IPS-18a (cell line): Measurements from ENCODE around the gene PRKAG1.

Source experiments
- H3K27ac ChIP-seq: one replicate; pipeline ENCODE4 v1.5.1; 2013; ENCODE audit warnings: low read length
- H3K27me3 ChIP-seq: one replicate; pipeline ENCODE4 v1.6.1; 2013; ENCODE audit warnings: mild to moderate bottlenecking, low read length; ENCODE audit not compliant: control insufficient read depth, insufficient read depth
- H3K36me3 ChIP-seq: one replicate; pipeline ENCODE4 v1.6.1; 2013; ENCODE audit warnings: low read depth, low read length; ENCODE audit not compliant: control insufficient read depth
- H3K4me1 ChIP-seq: one replicate; pipeline ENCODE4 v1.6.1; 2013; ENCODE audit warnings: low read depth, low read length; ENCODE audit not compliant: control insufficient read depth
- H3K4me3 ChIP-seq: one replicate; pipeline ENCODE4 v1.5.1; 2013; ENCODE audit warnings: low read length
- H3K9ac ChIP-seq: one replicate; pipeline ENCODE4 v1.6.1; 2013; ENCODE audit warnings: mild to moderate bottlenecking, low read length, moderate library complexity
- H3K9me3 ChIP-seq: one replicate; pipeline ENCODE4 v1.6.1; 2013; ENCODE audit warnings: low read depth, low read length; ENCODE audit not compliant: control insufficient read depth

Gene PRKAG1

GRCh38 chr12:48996794-48997718 is 21.5 kb downstream of the PRKAG1 start:
- Histone ChIP-seq H3K4me1 (no peaks in the 10 kb centered on the region), H3K9me3 (no peaks in the 10 kb centered on the region), H3K9ac (no peak overlapping the region), H3K36me3 (no peaks in the 10 kb centered on the region), H3K27ac (no peak overlapping the region), H3K27me3 (peaks cover 87% of the 10 kb centered on the region), H3K4me3 (peak overlapping the region; percentile 52)

GRCh38 chr12:48995086-48995879 is 23.3 kb downstream of the PRKAG1 start:
- H3K27me3 ChIP-seq: peaks cover 75% of the 10 kb centered on the region
- H3K9me3 ChIP-seq: no peaks in the 10 kb centered on the region
- no peak overlapping the region for H3K4me3 ChIP-seq
- H3K27ac ChIP-seq: no peak overlapping the region
- peaks cover 6% of the 10 kb centered on the region for H3K4me1 ChIP-seq
- no peak overlapping the region for H3K9ac ChIP-seq
- H3K36me3 ChIP-seq: no peaks in the 10 kb centered on the region

- Histone ChIP-seq H3K9ac (no peak overlapping the region), H3K4me1 (peaks cover 6% of the 10 kb centered on the region), H3K36me3 (no peaks in the 10 kb centered on the region), H3K4me3 (no peak overlapping the region), H3K9me3 (no peaks in the 10 kb centered on the region), H3K27ac (no peak overlapping the region), H3K27me3 (peaks cover 67% of the 10 kb centered on the region)
Measured at GRCh38 chr12:48994224-48995085, 24.1 kb downstream of the PRKAG1 start.

- no peak overlapping the region for H3K27ac ChIP-seq
- H3K9me3 ChIP-seq: no peaks in the 10 kb centered on the region
- H3K4me1 ChIP-seq: peaks cover 6% of the 10 kb centered on the region
- no peaks in the 10 kb centered on the region for H3K36me3 ChIP-seq
- H3K9ac ChIP-seq: no peak overlapping the region
- no peak overlapping the region for H3K4me3 ChIP-seq
- H3K27me3 ChIP-seq: peaks cover 66% of the 10 kb centered on the region
Measured at GRCh38 chr12:48993787-48994186, 24.8 kb downstream of the PRKAG1 start.

GRCh38 chr12:48991247-48992050 is 27.1 kb downstream of the PRKAG1 start:
- no peak overlapping the region for H3K4me3 ChIP-seq
- no peaks in the 10 kb centered on the region for H3K36me3 ChIP-seq
- H3K9ac ChIP-seq: no peak overlapping the region
- H3K4me1 ChIP-seq: peaks cover 6% of the 10 kb centered on the region
- peaks cover 65% of the 10 kb centered on the region for H3K27me3 ChIP-seq
- H3K9me3 ChIP-seq: no peaks in the 10 kb centered on the region
- no peak overlapping the region for H3K27ac ChIP-seq

- Histone ChIP-seq H3K9ac (no peak overlapping the region), H3K27me3 (peaks cover 65% of the 10 kb centered on the region), H3K27ac (no peak overlapping the region), H3K36me3 (no peaks in the 10 kb centered on the region), H3K9me3 (no peaks in the 10 kb centered on the region), H3K4me1 (peaks cover 6% of the 10 kb centered on the region), H3K4me3 (no peak overlapping the region)
Measured at GRCh38 chr12:48990552-48990951, 28.0 kb downstream of the PRKAG1 start.

GRCh38 chr12:48988030-48988649 is 30.4 kb downstream of the PRKAG1 start:
- Histone ChIP-seq H3K4me3 (no peak overlapping the region), H3K9me3 (no peaks in the 10 kb centered on the region), H3K9ac (no peak overlapping the region), H3K27ac (no peak overlapping the region), H3K4me1 (peaks cover 6% of the 10 kb centered on the region), H3K27me3 (peaks cover 65% of the 10 kb centered on the region), H3K36me3 (no peaks in the 10 kb centered on the region)

- Histone ChIP-seq H3K27me3 (peaks cover 74% of the 10 kb centered on the region), H3K36me3 (no peaks in the 10 kb centered on the region), H3K9ac (no peak overlapping the region), H3K4me1 (peaks cover 6% of the 10 kb centered on the region), H3K4me3 (no peak overlapping the region), H3K27ac (no peak overlapping the region), H3K9me3 (no peaks in the 10 kb centered on the region)
Measured at GRCh38 chr12:48986720-48987291, 31.8 kb downstream of the PRKAG1 start.

GRCh38 chr12:48985901-48986300 is 32.7 kb downstream of the PRKAG1 start:
- Histone ChIP-seq H3K9ac (no peak overlapping the region), H3K4me1 (peaks cover 6% of the 10 kb centered on the region), H3K9me3 (no peaks in the 10 kb centered on the region), H3K27me3 (peaks cover 83% of the 10 kb centered on the region), H3K36me3 (no peaks in the 10 kb centered on the region), H3K27ac (no peak overlapping the region), H3K4me3 (no peak overlapping the region)

GRCh38 chr12:48985475-48985897 is 33.1 kb downstream of the PRKAG1 start:
- Histone ChIP-seq H3K4me1 (peaks cover 6% of the 10 kb centered on the region), H3K27me3 (peaks cover 87% of the 10 kb centered on the region), H3K9me3 (no peaks in the 10 kb centered on the region), H3K36me3 (no peaks in the 10 kb centered on the region), H3K4me3 (no peak overlapping the region), H3K9ac (no peak overlapping the region), H3K27ac (no peak overlapping the region)
